IMR-90 (cell line): ENCODE results near the gene PPP1CA. TPM values are rescaled to one million over a fixed set of nuclear protein-coding genes. Genes with fewer than 3 reads are reported as not detected.

Experiments
- ATAC-seq: fragments of 200-7000 bp; cut with Tn5 transposase; 2 replicates; pipeline ENCODE4 v1.9.1; 2020; ENCODE audit warnings: low read depth, mild to moderate bottlenecking, moderate library complexity
- BruUV-seq: library from RNA; stranded (reverse); fragments of 400-500 nt; replicated peaks from 2 replicates; lab custom pipeline; 2021; lab: Mats Ljungman, UMichigan
- CTCF ChIA-PET: fragments of 300-600 bp; formaldehyde crosslinking; extraction: SDS; loops from one replicate; lab custom pipeline; 2021; ENCODE audit warnings: antibody characterized with exemption; lab: Yijun Ruan, JAX
- POLR2A ChIA-PET: fragments of 300-600 bp; sonication (Branson Sonifier 250); formaldehyde crosslinking; loops from one replicate; lab custom pipeline; 2022; ENCODE audit warnings: antibody characterized with exemption; ENCODE audit not compliant: unreplicated experiment; lab: Charles Lee
- DNase-seq: peaks from one replicate; pipeline ENCODE4 v3.0.0; 2013
- H2AFZ ChIP-seq: replicated peaks from 2 replicates; pipeline ENCODE3; 2013; ENCODE audit warnings: low read length, mild to moderate bottlenecking; ENCODE audit not compliant: poor library complexity
- H2AK5ac ChIP-seq: 2 replicates; pipeline ENCODE4 v1.6.1; 2013; ENCODE audit warnings: low read depth, low read length, inconsistent platforms
- H2AK9ac ChIP-seq: replicated peaks from 2 replicates; pipeline ENCODE3; 2013; ENCODE audit warnings: mild to moderate bottlenecking, low read depth, low read length, moderate library complexity; ENCODE audit not compliant: poor library complexity
- H2BK120ac ChIP-seq: 2 replicates; pipeline ENCODE4 v1.6.1; 2013; ENCODE audit warnings: low read depth, low read length, inconsistent platforms
- H2BK15ac ChIP-seq: 3 replicates; pipeline ENCODE4 v1.6.1; 2013; ENCODE audit warnings: low read depth, low read length, inconsistent platforms
- H2BK20ac ChIP-seq: 2 replicates; pipeline ENCODE4 v1.6.1; 2013; ENCODE audit warnings: low read depth, mild to moderate bottlenecking, inconsistent platforms, low read length, moderate library complexity
- H2BK5ac ChIP-seq: 2 replicates; pipeline ENCODE4 v1.6.1; 2013; ENCODE audit warnings: mild to moderate bottlenecking, low read depth, low read length, inconsistent platforms; ENCODE audit not compliant: poor library complexity, severe bottlenecking
- H3K14ac ChIP-seq: replicated peaks from 2 replicates; pipeline ENCODE4 v1.6.1; 2013; ENCODE audit warnings: low read depth, low read length, inconsistent platforms
- H3K18ac ChIP-seq: 2 replicates; pipeline ENCODE4 v1.6.1; 2013; ENCODE audit warnings: low read depth, low read length, control low read depth
- H3K23ac ChIP-seq: 2 replicates; pipeline ENCODE4 v1.6.1; 2013; ENCODE audit warnings: low read depth, low read length, inconsistent platforms
- H3K27ac ChIP-seq: 2 replicates; pipeline ENCODE4 v1.5.1; 2013; ENCODE audit warnings: mild to moderate bottlenecking, control low read depth, low read length; ENCODE audit not compliant: insufficient read depth
- H3K27me3 ChIP-seq: 2 replicates; pipeline ENCODE4 v1.6.1; 2013; ENCODE audit warnings: low read length; ENCODE audit not compliant: control insufficient read depth, insufficient read depth
- H3K36me3 ChIP-seq: 2 replicates; pipeline ENCODE4 v1.6.1; 2013; ENCODE audit warnings: low read length, mixed read lengths; ENCODE audit not compliant: control insufficient read depth, insufficient read depth
- H3K4ac ChIP-seq: 2 replicates; pipeline ENCODE4 v1.6.1; 2013; ENCODE audit warnings: low read depth, low read length, inconsistent platforms
- H3K4me1 ChIP-seq: 2 replicates; pipeline ENCODE4 v1.6.1; 2013; ENCODE audit warnings: low read length, mixed read lengths; ENCODE audit not compliant: control insufficient read depth, insufficient read depth
- H3K4me2 ChIP-seq: 2 replicates; pipeline ENCODE4 v1.6.1; 2013; ENCODE audit warnings: low read depth, mild to moderate bottlenecking, control low read depth, low read length, moderate library complexity
- H3K4me3 ChIP-seq: 2 replicates; pipeline ENCODE4 v1.5.1; 2013; ENCODE audit warnings: low read depth, mild to moderate bottlenecking, control low read depth, low read length, moderate library complexity; ENCODE audit not compliant: insufficient read depth
- H3K56ac ChIP-seq: 2 replicates; pipeline ENCODE4 v1.6.1; 2013; ENCODE audit warnings: low read length, inconsistent platforms; ENCODE audit not compliant: insufficient read depth; ENCODE audit errors: extremely low read depth
- H3K79me1 ChIP-seq, 2 experiments: 2 replicates each; pipeline ENCODE4 v1.6.1; 2013; ENCODE audit warnings: low read length in 2 of 2, inconsistent platforms in 1 of 2, low read depth in 1 of 2
- H3K9ac ChIP-seq: 2 replicates; pipeline ENCODE4 v1.6.1; 2013; ENCODE audit warnings: low read depth, low read length, control low read depth
- H3K9me1 ChIP-seq: 2 replicates; pipeline ENCODE4 v1.6.1; 2013; ENCODE audit warnings: low read length, inconsistent platforms; ENCODE audit not compliant: insufficient read depth
- H3K9me3 ChIP-seq: 2 replicates; pipeline ENCODE4 v1.6.1; 2013; ENCODE audit warnings: low read length; ENCODE audit not compliant: control insufficient read depth, insufficient read depth
- H4K20me1 ChIP-seq: 2 replicates; pipeline ENCODE4 v1.6.1; 2013; ENCODE audit warnings: low read length, inconsistent platforms; ENCODE audit not compliant: insufficient read depth
- H4K5ac ChIP-seq: 2 replicates; pipeline ENCODE4 v1.6.1; 2013; ENCODE audit warnings: mild to moderate bottlenecking, low read depth, low read length, control low read depth
- H4K8ac ChIP-seq, 2 experiments: 2 replicates each; pipeline ENCODE4 v1.6.1; 2013; ENCODE audit warnings: low read depth in 2 of 2, low read length in 2 of 2, control low read depth in 1 of 2, inconsistent platforms in 1 of 2
- H4K91ac ChIP-seq: 2 replicates; pipeline ENCODE4 v1.6.1; 2013; ENCODE audit warnings: low read depth, low read length, inconsistent platforms; ENCODE audit not compliant: insufficient read depth
- CEBPB ChIP-seq: IDR thresholded peaks from 2 replicates; pipeline ENCODE4 v1.6.1; 2012; ENCODE audit warnings: low read depth, low read length, improper control_type of control experiment
- FOS ChIP-seq: fragments of 150-350 bp; IDR thresholded peaks from 2 replicates; pipeline ENCODE4 v1.6.1; 2016; ENCODE audit warnings: low read depth, low read length
- MAFK ChIP-seq: IDR thresholded peaks from 2 replicates; pipeline ENCODE4 v1.6.1; 2012; ENCODE audit warnings: low read depth, low read length, improper control_type of control experiment
- MAZ ChIP-seq: IDR thresholded peaks from 2 replicates; pipeline ENCODE4 v1.6.1; 2012; ENCODE audit warnings: low read depth, mild to moderate bottlenecking, low read length, improper control_type of control experiment, moderate library complexity, borderline replicate concordance
- RCOR1 ChIP-seq: IDR thresholded peaks from 2 replicates; pipeline ENCODE4 v1.6.1; 2012; ENCODE audit warnings: mild to moderate bottlenecking, low read length, improper control_type of control experiment; ENCODE audit not compliant: insufficient replicate concordance
- WGBS, 2 experiments: methylation state at CpG; one replicate each; pipeline versions ENCODE4 v1.1.5 to v1.1.7; 2013; ENCODE audit warnings: missing lambda C conversion rate in 2 of 2; ENCODE audit not compliant: insufficient read length in 1 of 2; ENCODE audit errors: extremely low coverage in 2 of 2; 5-methylcytosine and 5-hydroxymethylcytosine counted together
- dilution Hi-C: fragments of 300-500 bp; cut with HindIII; formaldehyde crosslinking; loops from one replicate; pipeline ENCODE4 v1.14.3; 2018; ENCODE audit warnings: low sequenced_read_pairs; ENCODE audit not compliant: unreplicated experiment
- in situ Hi-C: fragments of 300-500 bp; cut with MboI; formaldehyde crosslinking; loops from 3 replicates; pipeline ENCODE4 v1.14.3; 2019; ENCODE audit warnings: low sequenced_read_pairs, inconsistent platforms, mixed read lengths
- intact Hi-C: fragments of 100-400 bp; cut with micrococcal nuclease; formaldehyde crosslinking; loops from 2 replicates; pipeline ENCODE4 v1.10.0; 2022
- polyA plus RNA-seq, 3 experiments: library from polyadenylated mRNA; depleted of rRNA; stranded (reverse); fragments of >200 nt; gene quantifications; 2 replicates each; pipeline ENCODE4 v1.2.3, GENCODE V29; 2012; ENCODE audit warnings: low replicate concordance in 1 of 3
- total RNA-seq: library from RNA; depleted of rRNA; stranded (reverse); fragments of >200 nt; gene quantifications from 2 replicates; pipeline ENCODE4 v1.2.3, GENCODE V29; 2012

The PPP1CA gene
- total and polyA plus RNA-seq, 2 of the 4 experiments (the other 2 are of a cell fraction): 228 to 313 TPM

- Histone ChIP-seq H4K5ac (no peak overlapping the region), H3K4me1 (peaks cover 3% of the 10 kb centered on the region; the same call in 1 of the 2 replicates), H3K9me3 (no peaks in the 10 kb centered on the region), H2AK5ac (no peak overlapping the region), H3K18ac (no peak overlapping the region), H2AK9ac (no peak overlapping the region), H3K23ac (no peak overlapping the region), H3K9me1 (peaks cover 8% of the 10 kb centered on the region; the same call in 1 of the 2 replicates), H3K4me3 (no peak overlapping the region), H2AFZ (no peak overlapping the region), H2BK15ac (no peak overlapping the region), H3K14ac (no peak overlapping the region), H3K56ac (no peak overlapping the region), H2BK20ac (no peak overlapping the region), H3K27ac (no peak overlapping the region), H3K4ac (no peak overlapping the region), H4K8ac (no peak overlapping the region), H3K27me3 (peaks cover 4% of the 10 kb centered on the region; the same call in 1 of the 2 replicates), H4K20me1 (peaks cover 8% of the 10 kb centered on the region; the same call in 1 of the 2 replicates), H4K91ac (no peak overlapping the region), H3K9ac (no peak overlapping the region), H2BK120ac (no peak overlapping the region), H3K79me1 (peaks cover 8 to 22% of the 10 kb centered on the region in 2 experiments), H3K4me2 (no peak overlapping the region), H2BK5ac (no peak overlapping the region), H3K36me3 (peaks cover 13% of the 10 kb centered on the region; the same call in 1 of the 2 replicates)
- CTCF ChIA-PET: no interaction called here
- ATAC-seq (no peak), DNase-seq (no peak)
- BruUV-seq: no TSS peak
- no peak for TF ChIP-seq FOS
- no peak for TF ChIP-seq CEBPB
- TF ChIP-seq MAZ: no peak
- TF ChIP-seq MAFK: no peak
- TF ChIP-seq RCOR1: no peak
- WGBS, 2 experiments: no CpG with 5 or more reads among the region's 5 CpGs
- in situ Hi-C loops: no loop called here
- POLR2A ChIA-PET: no interaction called here
- intact Hi-C loops: no loop called here
- dilution Hi-C loops: no loop called here
Measured at GRCh38 chr11:67445515-67445914, 43.9 kb upstream of the PPP1CA start.
